ENCODE data around the gene HAND2.

HAND2 gene

DNA sequence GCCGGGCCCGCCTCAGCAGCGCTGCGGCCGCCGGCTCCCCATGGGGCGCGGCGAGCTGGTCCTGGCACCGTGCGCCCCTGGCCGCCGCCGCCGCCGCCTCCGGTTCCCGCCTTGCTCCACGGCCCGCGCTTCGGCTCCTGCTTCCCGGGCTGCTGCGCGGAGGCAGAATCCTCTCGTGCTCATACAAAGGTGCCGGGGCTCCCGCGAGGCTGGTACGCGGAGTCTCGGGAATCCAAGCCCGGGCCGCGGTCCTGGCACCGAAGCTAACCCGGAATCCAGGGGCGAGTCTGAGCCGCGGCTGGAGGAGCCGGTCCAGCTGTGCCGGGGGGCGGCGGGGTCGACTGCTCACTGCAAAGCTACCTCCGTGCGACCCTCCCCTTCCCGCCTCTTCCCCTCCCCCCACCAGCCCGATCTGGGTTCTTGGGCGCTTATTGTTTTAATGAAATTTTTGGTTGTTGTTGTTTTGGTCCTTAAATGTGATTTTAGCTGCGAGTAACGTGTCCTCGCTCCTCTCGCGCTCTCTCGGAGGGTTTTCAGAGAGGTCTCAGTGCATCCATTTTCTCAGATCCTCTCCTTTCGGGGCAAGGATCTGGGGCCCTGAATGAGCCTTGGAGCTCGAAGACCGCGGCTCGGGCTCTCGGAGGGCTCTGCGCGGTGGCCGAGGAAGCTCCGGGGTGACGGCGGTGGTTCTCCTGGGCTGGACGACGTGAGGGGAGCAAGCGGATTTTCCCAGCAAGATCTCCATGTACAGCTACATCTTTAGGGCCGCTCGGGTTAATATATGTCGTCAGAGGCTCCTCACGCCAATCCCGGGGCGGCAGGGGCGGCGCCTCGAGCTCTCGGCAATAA lies at the start of gene HAND2:
TSS of gene HAND2 (minus strand) at position 753 of the 849 bp plus-strand sequence. CDS start 940 bp downstream, outside the sequence.
- DNase-seq = no peak

DNA sequence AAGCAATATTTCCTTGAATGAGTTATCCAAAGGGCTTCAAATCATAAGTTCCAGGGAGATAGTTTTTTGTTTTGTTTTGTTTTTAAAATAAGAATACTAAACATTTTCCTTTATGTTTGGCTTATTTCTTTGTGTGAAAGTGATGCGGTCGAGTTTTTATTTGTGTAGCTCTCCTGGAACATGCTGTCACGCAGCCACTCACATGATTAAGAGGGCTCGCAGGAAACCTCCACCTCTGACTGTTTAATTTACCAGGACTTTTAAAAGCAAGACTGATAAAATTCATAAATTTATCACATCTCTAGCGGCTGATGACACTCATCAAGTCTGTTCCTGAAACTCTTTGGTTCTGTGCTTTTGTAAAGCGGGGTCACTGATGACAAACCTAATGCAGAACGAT lies 48.9 kb upstream of the HAND2 start:
- DNase-seq = no peak

DNA sequence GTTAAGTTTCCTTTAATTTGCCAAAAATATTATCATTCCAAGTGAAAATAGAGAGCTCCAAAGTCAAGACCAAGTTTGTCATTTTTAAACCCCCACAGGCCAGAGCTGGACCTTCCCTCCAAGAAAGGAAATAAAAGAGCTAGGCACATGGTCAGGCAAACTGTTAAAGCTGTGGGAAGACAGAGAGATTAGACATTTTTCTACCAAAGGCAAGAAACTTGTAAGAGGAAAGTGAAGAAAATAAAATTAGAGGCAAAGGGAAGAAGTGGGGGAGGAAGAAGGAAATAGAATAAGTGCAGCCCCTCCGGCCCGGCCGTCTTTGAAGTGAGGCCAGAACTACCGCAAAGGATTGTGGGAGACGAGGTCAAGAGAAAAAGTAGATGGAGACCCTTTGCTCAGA lies 47.9 kb upstream of the HAND2 start:
- DNase-seq = no peak

DNA sequence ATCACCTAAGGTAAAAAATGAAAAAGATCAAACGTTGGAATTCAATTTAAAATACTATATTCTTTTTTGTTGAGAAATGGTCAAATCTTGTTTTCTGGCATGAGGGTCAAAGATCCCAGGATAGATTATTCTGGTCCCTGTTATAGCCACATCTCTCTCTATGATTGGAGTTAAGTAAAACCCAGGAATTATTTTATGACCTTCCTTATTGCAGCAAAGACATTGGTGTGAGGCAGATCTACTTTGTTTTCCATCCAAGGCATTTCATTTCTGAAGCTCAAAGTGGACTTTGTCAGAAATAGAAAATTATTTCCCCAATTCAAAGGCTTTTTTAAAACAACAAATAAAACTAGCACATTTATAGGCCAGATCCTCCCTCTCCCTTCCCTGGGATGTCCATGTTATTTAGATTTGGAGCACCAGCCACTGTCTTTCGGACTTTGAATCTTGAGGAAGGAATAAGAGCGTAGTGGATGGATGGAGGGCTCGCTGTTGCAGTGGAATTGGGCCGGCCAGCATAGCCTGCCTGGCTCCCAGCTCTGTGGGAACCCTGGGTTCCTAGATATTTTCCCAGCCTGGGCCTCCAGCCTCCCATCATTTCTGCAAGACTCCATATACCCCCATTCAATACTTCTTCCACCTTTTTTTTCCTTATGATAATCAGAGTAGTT lies 45.6 kb upstream of the HAND2 start:
- DNase-seq = no peak

DNA sequence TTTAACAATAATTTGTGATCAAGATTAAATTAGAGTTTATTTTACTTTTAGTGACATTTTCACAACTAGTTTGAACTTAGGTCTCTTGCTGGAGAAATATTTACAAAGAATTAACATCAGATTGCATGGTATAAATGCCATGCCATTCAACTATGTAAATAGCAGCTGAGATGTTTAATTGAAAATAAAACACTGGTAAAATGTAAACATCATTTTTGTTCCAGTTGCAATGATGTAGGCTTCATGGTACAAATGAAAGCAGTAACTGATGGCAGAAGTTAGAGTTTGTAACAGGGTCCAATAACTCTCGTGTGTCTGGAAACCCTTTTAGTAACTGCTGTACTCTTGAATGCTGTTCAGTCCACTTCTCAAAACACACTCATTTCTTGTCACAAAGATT lies 43.7 kb upstream of the HAND2 start:
- DNase-seq = no peak

DNA sequence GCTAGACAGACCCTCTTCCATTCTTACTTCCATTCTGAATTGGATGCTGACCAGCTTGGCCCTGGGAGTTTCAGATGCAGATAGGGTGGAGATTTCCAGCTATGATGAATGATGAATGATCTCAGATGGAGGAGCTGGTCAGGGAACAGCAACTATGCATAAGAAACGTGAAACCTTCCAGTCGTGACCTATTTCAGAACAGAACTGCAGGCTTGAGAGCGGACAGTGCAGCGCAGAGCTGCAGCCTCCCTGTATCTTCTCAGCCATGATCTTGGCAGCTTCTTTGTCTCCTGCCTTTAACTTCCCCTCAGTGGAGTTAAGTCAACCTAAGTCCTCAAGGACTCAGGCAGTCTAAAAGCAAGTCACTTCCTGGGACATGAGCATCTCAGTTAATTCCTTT lies 43.3 kb upstream of the HAND2 start:
- no peak for DNase-seq

DNA sequence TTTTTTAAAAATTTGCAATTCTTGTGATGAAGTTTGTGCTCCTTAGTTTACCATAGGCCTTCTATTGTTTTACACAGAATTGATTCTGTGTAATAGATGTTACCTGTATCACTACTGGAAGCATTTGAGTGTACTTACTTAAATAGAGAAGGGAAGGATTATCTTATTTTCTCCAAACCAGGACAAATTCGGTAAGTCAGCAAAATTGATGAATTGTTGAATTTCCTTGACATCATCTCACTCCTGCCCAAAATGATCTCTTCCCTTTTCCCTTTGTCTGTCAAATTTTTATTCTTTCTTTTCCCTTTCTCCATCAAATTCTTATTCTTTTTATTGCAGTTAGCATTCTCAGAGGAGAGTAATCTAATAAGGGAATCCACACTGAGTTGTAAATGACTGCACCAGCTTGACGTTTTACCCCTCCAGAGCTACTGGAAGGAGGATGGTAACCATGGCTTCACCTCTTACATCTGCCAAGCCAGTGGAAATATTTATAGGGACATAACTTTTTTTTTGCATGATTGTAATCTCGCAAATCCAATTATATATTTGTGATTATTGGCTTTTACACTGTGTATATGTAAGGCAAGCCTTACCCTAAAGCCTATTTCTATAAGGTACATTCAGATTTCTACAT lies 42.6 kb upstream of the HAND2 start:
- no peak for DNase-seq

DNA sequence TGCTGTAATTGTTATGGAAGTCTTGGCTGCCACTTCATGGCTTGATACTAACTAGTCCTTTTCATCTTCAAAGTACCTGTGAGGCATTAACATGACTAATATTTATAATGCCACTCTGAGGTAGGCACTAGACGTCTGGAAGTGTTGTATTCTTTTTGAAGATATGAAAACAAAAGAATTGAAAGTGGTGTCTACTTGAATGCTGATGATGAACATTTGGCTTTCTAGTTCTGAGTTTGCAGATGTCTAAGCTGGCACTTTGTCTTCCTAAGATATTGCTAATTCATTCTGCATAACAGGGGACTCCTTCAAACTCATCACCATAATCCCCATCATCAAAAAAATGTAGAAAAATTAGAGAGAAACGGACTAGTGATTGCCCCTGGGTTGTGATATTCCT lies 41.6 kb upstream of the HAND2 start:
- DNase-seq = no peak

DNA sequence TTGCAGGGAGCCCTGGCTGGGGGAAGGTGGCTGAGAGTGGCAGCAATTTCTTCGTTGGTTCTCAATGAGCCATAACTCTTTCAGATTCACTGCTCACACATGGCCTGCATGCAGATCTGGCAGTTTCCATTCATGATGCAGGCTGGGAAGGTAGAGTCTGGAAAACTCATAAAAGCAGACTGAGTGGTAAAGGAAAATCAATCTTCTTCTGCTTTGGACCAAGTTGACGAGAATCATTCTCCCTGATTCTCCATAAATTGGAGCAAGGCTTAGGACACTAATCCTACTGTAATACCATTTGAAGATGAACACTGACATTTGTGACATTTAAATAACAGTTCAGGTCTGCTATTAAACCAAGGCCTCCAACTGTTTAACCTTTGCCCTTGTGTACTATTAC lies 35.3 kb upstream of the HAND2 start:
- DNase-seq = no peak

DNA sequence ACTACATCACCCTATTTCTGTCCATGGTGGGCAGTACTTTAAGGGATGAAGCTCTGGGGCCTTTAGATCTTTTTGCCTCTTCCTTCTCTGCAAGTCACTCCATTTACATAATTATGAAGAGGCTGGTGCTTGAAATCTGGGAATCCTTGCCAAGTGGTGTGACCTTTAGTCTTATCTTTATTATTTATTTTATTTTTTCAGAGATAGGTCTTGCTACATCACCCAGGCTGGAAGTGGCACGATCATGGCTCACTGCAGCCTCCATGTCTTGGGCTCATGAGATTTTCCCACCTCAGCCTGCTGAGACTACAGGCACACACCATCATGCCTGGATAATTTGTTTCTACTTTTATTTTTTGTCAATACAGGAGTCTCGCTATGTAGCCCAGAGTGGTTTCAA lies 34.4 kb upstream of the HAND2 start:
- DNase-seq = no peak

DNA sequence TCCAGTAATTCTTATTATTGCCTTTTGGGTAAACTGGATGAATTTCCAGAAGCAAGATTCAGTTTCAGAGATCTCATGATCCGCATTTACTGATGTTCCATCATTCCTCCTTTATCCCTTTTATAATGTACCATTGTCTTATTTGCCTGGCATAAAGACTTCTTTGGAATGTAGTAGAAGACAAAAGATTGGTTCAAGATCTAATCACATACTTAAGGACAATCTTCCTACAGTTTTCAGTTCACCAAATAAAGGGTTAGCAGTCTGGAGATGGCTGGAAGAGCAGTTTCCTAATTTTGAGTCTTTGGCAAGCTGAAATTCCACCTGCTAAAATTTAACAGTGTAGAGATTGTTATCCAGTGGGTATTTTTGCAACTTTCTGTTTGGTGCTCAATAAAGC lies 30.9 kb upstream of the HAND2 start:
- no peak for DNase-seq

DNA sequence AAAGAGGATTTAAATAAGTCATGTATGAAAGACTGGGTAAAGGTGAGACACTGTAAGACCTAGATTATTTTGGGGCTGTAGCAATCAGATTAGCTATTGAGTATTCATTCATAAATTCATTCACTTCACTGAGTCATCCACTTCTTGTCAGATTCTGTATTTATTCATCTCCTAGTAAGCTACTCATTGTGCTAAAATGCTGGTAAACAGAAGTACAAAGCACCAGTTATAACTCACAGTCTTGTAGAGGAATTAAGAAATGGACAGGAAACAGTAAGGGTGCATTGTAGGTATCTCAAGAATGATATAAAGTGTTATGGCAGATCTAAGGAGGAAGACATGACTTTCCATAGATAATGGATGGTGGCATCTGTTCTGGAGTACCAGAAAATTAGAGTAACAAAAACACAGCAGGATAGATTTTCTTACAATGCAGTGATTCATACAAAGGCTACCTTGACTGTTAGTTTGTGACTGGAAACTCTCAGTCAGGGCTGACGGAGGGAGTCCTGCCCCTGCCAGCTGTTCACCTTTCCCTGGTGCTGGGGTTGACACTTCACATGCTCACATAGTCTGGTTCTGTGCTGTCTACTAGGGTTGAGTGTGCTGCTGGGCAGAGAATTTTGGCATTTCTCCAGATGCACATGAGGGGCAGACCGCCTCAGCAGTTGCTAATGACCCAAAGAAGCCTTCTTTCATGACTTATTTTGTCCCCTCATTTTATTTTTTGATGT lies 26.5 kb upstream of the HAND2 start:
- DNase-seq = no peak

DNA sequence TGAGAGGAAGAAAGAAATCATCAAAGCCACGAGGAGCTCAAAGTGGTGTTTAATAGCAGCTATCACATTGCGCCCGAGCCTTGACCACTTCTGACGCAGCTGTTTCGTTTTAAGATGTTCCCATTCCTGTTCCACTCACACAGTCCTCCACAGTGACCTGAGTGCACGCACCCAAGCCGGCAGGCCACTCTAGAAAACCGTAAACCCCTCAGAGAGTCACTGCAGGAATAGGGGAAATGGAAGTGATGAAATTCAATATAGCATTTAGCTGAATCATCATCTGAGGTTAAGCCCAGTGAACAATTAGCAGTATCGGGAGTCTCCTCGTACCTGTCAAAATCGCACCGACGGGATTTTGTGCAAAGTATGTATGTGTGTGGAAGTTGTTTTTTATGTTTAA lies 17.9 kb upstream of the HAND2 start:
- no peak for DNase-seq

DNA sequence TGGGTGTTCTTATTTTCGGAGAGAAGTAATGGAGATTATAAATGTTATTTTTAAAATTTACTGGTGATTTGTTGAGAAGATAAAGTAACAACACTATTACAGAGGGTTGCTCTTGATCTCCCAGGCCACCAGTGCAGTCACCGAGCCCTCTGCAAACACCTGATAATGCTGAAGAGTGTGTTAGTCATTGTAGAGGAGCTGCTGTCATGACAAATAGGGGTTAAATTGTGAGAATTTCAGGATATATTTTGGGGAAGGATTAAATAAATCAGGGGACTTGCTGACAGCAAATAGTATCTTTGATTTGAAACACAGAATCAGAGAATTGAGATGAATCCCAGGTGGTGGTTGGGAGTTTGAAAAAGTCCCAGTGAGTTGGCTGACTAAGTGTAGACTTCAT lies 16.7 kb upstream of the HAND2 start:
- DNase-seq = no peak

DNA sequence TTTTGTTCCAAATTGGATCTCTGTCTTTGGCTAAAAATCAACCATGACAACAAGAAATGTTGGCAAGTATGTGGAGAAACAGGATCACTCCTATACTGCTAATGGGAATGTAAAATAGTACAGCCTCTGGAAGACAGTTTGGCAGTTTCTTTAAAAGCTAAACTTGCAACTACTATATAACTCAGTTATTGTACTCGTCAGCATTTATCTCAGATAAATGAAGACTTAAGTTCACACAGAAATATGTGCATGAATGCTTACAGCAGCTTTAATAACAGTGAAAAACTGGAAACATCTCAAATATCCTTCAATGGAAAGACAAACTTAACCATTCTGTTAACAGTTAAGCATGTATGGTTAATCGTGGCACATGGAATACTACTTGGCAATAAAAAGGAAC lies 15.4 kb upstream of the HAND2 start:
- DNase-seq = no peak

DNA sequence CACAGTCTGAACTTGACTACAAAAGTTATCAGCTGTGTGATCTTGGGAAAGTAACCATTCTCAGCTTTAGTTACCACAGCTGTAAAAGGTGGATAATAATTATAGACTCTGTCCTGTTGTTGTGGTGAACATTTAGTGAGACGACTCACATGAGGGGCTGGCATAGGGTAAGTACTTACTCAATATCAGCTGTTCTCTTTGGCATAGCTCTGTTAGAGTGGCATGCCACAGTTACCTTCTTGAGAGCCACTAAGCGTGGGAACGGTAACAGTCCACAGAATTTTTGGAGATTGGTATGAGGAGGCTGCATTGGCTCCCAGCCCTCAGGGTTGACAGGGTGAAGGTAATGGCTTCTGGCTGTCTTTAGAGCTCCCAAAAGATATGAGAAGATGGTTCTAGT lies 13.2 kb upstream of the HAND2 start:
- DNase-seq = no peak

DNA sequence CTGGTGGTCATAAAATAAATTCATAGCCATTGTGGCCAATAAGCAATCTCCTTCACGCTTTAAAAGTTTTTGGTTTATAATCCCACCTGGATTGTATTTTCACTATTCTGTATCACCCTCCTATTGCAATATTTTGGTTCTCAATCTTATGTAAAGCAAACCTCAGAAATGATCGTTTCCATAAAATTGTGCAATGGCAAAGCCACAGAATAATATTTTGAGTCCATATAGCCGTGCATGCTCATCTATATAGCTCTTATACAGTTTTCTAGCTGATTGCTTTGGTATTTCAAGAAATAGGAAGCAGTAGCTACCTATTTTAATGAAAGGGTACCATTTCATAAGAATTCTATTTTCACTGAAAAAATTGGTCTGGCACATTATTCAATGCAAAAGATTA lies 10.0 kb upstream of the HAND2 start:
- DNase-seq = no peak

DNA sequence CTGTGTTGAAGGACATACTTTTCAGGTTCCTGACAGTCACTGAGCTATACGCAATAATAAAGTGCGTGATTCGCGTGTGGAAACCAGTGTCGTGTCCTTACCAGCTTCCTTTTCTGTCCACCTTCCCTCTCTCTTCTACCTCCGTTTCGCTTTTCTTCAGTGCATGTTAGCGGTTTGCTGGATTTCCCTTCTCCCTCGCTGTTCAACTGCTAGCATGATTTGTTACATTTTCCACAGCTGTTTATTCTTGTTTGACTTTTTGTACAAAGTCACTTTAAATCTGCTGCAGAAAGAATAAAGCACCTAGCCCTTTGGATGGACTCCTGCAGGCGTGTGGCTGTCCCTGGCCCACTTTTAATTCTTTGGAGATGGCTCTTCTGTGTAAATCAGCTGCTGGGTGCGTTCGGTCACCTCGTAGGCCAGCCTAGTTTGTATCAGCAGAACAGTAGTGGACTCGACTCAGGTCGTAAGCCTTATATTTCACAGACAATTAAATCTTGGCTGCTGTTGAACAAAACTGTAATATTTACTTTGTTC lies 8.9 kb upstream of the HAND2 start:
- DNase-seq = no peak

DNA sequence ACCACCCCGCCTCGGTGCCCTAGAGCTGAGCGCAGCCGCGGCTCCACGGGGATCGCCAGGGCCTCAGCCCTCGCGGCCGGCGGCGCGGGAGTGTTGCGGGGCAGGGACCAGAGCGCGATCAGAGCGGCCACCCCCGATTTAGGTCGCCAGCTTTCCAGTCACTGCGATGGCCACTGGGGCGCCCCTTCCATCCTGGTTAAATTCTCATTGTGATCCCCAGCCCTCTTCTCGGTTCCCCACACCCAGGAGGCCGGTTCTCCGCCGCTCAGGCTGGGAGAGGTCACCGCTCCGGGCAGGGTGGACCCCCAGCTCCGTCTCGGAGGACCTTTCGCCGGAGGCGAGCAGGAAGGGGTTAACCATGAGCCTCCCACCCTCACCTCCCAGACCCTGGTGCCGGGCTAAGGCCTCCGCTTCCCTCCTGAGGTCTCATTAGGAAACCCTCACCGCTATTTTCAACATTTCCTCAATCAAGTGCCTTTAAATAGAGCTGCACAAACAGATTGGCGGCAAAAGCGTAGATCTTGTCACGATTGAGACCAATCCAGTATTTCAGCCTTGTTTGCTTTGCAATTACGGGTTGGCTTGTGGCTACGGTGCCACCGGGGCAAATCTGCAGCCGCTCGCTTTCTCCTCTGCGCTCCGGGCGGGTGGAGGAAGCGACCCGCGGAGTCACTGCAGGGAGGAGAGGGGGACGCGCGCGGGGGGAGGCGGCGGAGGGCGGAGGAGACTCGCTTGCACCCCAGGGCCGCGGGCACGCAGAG lies 8.3 kb upstream of the HAND2 start:
- no peak for DNase-seq

DNA sequence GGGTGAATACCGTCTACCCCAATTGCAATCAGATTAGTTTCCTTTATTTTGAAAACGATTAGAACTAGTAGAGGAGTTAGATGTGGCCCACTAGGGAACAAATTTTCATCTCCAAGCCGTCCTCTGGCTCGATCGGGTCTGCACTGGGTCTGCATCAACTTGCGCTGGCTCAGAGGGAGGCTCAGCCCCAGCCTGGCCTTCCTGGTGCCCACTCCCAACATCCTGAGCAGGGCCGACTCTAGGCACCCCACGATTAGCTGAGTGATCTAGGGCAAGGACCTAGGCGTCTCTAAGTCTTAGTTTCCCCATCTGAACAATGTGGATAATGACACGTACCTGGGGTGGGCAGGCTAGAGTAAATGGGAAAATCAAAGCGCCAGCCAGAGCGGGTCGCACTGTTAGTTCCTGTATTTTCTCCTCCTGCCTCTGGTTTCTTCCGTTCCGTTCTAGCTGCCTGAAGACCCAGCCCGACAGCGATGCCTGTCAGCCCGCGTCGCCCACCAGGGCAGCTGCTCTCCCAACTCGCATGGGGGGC lies 7.7 kb upstream of the HAND2 start:
- no peak for DNase-seq

DNA sequence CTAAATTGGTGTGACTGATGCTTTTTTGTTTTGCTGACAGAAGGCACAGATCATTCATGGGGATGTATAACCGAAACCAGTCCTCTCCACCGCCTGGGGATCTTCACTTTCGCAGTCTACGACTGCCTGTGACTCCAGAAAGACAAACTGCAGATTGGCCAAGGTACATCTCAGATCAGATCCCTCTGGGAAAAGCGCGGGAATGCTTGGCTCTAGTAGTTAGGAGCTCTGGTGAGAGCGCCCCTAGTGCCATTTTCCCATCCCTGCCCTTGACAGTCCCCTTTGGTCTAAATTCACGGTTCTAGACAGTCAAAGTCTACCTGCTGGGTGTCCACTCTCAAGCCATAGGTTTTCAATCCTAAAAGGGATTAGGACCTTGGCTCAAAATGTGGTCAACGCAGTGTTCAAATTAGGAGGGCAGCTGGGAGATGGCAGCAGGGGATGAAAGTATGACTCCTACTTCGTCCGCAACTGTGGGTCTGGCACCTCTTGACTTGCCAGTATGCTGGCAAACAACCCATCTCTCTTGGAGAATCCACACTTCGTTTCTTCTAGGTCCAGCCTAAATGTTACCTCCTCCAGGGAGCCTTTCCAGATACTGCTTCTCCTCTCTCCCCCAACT lies 6.9 kb upstream of the HAND2 start:
- DNase-seq = no peak

DNA sequence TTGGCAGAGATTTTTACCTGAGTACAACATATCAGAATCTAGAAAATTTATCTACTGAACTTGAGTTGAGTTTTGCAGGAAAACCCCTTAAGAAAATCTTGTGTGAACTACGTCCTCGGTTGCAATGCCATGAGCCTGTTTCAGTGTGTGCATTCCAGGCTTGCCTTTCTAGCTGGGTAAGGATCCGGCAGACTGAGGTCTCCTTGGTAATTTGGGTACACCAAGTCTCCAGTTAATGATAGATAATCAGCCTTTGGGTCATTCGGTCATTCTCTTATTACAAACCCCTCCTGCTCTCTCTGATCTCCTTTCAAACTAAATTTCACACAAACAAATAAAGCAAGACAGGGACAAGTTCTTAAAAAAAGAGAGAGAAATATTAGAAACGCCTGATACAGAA lies 5.9 kb upstream of the HAND2 start:
- no peak for DNase-seq
